Stimulated activated CD8-positive, alpha-beta memory T cell treated with anti-CD3 and anti-CD28 coated beads, Interleukin-4, amount 100 ng/mL, for 4 hours (primary cell): ENCODE measurements around the gene TM7SF3.
"Not testable (repeated sequence)": the region's sequence is repeated elsewhere in the genome, so short reads cannot be mapped to it uniquely, and the experiment has no call there.

ENCODE experiments used
- DNase-seq, 2 donors: peaks; one replicate each; pipeline ENCODE4 v3.0.0-alpha.2; 2020; ENCODE audit warnings: low read depth in 2 of 2, low spot score in 1 of 2

The TM7SF3 gene

GRCh38 chr12:27014085-27014858 is at the start of gene TM7SF3:
Gene TM7SF3, minus strand, starts transcription at chr12:27014384. Its CDS starts 216 bp downstream, at chr12:27014168.
- DNase-seq, result peak; percentile 87 to 89

- DNase-seq, result no peak
Measured at GRCh38 chr12:27063250-27063851, 49.2 kb upstream of the TM7SF3 start.

GRCh38 chr12:27061317-27061716 is 47.1 kb upstream of the TM7SF3 start:
- no peak for DNase-seq

GRCh38 chr12:27060740-27061139 is 46.6 kb upstream of the TM7SF3 start:
- DNase-seq, result no peak

- DNase-seq, result no peak
Measured at GRCh38 chr12:27057543-27057942, 43.4 kb upstream of the TM7SF3 start.

- DNase-seq, result no peak
Measured at GRCh38 chr12:27055966-27056365, 41.8 kb upstream of the TM7SF3 start.

GRCh38 chr12:27052742-27053141 is 38.6 kb upstream of the TM7SF3 start:
- DNase-seq, result no peak

GRCh38 chr12:27052176-27052575 is 38.0 kb upstream of the TM7SF3 start:
- no peak for DNase-seq

GRCh38 chr12:27048822-27049752 is 34.9 kb upstream of the TM7SF3 start:
- DNase-seq, result no peak

GRCh38 chr12:27042018-27042417 is 27.8 kb upstream of the TM7SF3 start:
- not testable (repeated sequence) for DNase-seq

GRCh38 chr12:27040637-27041036 is 26.5 kb upstream of the TM7SF3 start:
- DNase-seq, result not testable (repeated sequence)

- DNase-seq, result no peak
Measured at GRCh38 chr12:27034607-27035293, 20.6 kb upstream of the TM7SF3 start.

GRCh38 chr12:27032679-27033078 is 18.5 kb upstream of the TM7SF3 start:
- DNase-seq, result no peak

GRCh38 chr12:27031531-27031930 is 17.3 kb upstream of the TM7SF3 start:
- DNase-seq, result no peak

GRCh38 chr12:27026257-27026656 is 12.1 kb upstream of the TM7SF3 start:
- DNase-seq, result no peak

- no peak for DNase-seq
Measured at GRCh38 chr12:27025116-27025515, 10.9 kb upstream of the TM7SF3 start.

- DNase-seq, result no peak
Measured at GRCh38 chr12:27024291-27024690, 10.1 kb upstream of the TM7SF3 start.

GRCh38 chr12:27020761-27021160 is 6.6 kb upstream of the TM7SF3 start:
- no peak for DNase-seq

- no peak for DNase-seq
Measured at GRCh38 chr12:27018037-27018436, 3.9 kb upstream of the TM7SF3 start.

- DNase-seq, result not testable (repeated sequence)
Measured at GRCh38 chr12:27017163-27017823, 3.1 kb upstream of the TM7SF3 start.

- no peak for DNase-seq
Measured at GRCh38 chr12:27015730-27016076, 1.5 kb upstream of the TM7SF3 start.
